SK-N-SH (cell line): ENCODE measurements around the gene AFAP1L1. TPM values are rescaled to one million over a fixed set of nuclear protein-coding genes. Genes with fewer than 3 reads are reported as not detected.

ENCODE experiments used
- CTCF ChIA-PET: fragments of 300-600, 350-600 bp; formaldehyde crosslinking; extraction: SDS; loops from one replicate; lab custom pipeline; 2021; lab: Yijun Ruan, JAX
- POLR2A ChIA-PET: fragments of 350-600 bp; sonication (Branson Sonifier 250); formaldehyde crosslinking; extraction: SDS; loops from one replicate; lab custom pipeline; 2020; ENCODE audit warnings: antibody characterized with exemption, inconsistent platforms; lab: Yijun Ruan, JAX
- DNase-seq: peaks from one replicate; pipeline ENCODE4 v3.0.0; 2012
- H2AFZ ChIP-seq: fragments of 200-600 bp; sonication (generic); 2 replicates; pipeline ENCODE4 v1.8.1; 2016; ENCODE audit warnings: antibody characterized with exemption, mild to moderate bottlenecking, low read depth
- H3F3A ChIP-seq: fragments of 200-600 bp; sonication (generic); replicated peaks from 2 replicates; pipeline ENCODE3; 2016; ENCODE audit warnings: antibody characterized with exemption, mild to moderate bottlenecking; ENCODE audit not compliant: insufficient read depth
- H3K27ac ChIP-seq, 2 experiments: fragments of 200-500 bp in 1 of 2; fragments of 200-600 bp in 1 of 2; sonication (Bioruptor generic) in 1 of 2; sonication (generic), shearing (Covaris generic) in 1 of 2; 2 replicates each; pipeline versions ENCODE4 v1.5.1 to v1.6.1; 2014 to 2016; ENCODE audit warnings: low read depth in 2 of 2, inconsistent platforms in 1 of 2, low read length in 1 of 2, mild to moderate bottlenecking in 1 of 2, mixed read lengths in 1 of 2
- H3K27me3 ChIP-seq: fragments of 200-600 bp; sonication (generic), shearing (Covaris generic); 2 replicates; pipeline ENCODE4 v1.6.1; 2016; ENCODE audit warnings: mixed run types; ENCODE audit not compliant: insufficient read depth
- H3K36me3 ChIP-seq, 2 experiments: fragments of 200-500 bp in 1 of 2; fragments of 200-600 bp in 1 of 2; sonication (Bioruptor generic) in 1 of 2; sonication (generic) in 1 of 2; replicated peaks in 1 of 2; 2 replicates each; pipeline versions ENCODE3 to v1.5.1; 2014 to 2016; ENCODE audit warnings: low read length in 1 of 2, mild to moderate bottlenecking in 1 of 2; ENCODE audit not compliant: insufficient read depth in 2 of 2, control insufficient read depth in 1 of 2
- H3K4me1 ChIP-seq, 2 experiments: fragments of 200-500 bp in 1 of 2; fragments of 200-600 bp in 1 of 2; sonication (Bioruptor generic) in 1 of 2; sonication (generic), shearing (Covaris generic) in 1 of 2; 2 replicates each; pipeline versions ENCODE4 v1.5.1 to v1.6.1; 2014 to 2016; ENCODE audit warnings: low read depth in 1 of 2, low read length in 1 of 2, mixed run types in 1 of 2; ENCODE audit not compliant: insufficient read depth in 2 of 2, control insufficient read depth in 1 of 2
- H3K4me2 ChIP-seq: fragments of 200-600 bp; sonication (generic), shearing (Covaris generic); 2 replicates; pipeline ENCODE4 v1.6.1; 2017; ENCODE audit warnings: mixed run types
- H3K4me3 ChIP-seq, 2 experiments: fragments of 200-500 bp in 1 of 2; fragments of 200-600 bp in 1 of 2; sonication (Bioruptor generic) in 1 of 2; sonication (generic), shearing (Covaris generic) in 1 of 2; 2 replicates each; pipeline versions ENCODE4 v1.5.1 to v1.8.1; 2014 to 2016; ENCODE audit warnings: low read depth in 2 of 2, inconsistent platforms in 1 of 2, low read length in 1 of 2, mild to moderate bottlenecking in 1 of 2, mixed read lengths in 1 of 2, moderate library complexity in 1 of 2
- H3K79me2 ChIP-seq: fragments of 200-600 bp; sonication (generic); 2 replicates; pipeline ENCODE4 v1.8.1; 2017; ENCODE audit warnings: mild to moderate bottlenecking; ENCODE audit not compliant: insufficient read depth
- H3K9ac ChIP-seq: fragments of 200-600 bp; sonication (generic); 2 replicates; pipeline ENCODE4 v1.6.1; 2017; ENCODE audit warnings: mixed run types
- H3K9me2 ChIP-seq: fragments of 200-600 bp; sonication (generic); 2 replicates; pipeline ENCODE4 v1.6.1; 2017; ENCODE audit warnings: mixed run types
- H3K9me3 ChIP-seq: fragments of 200-600 bp; sonication (generic); 2 replicates; pipeline ENCODE4 v1.6.1; 2017; ENCODE audit warnings: mixed run types, mild to moderate bottlenecking, moderate library complexity
- H4K20me1 ChIP-seq: fragments of 200-600 bp; sonication (generic); 2 replicates; pipeline ENCODE4 v1.6.1; 2017; ENCODE audit warnings: mild to moderate bottlenecking, mixed run types; ENCODE audit not compliant: insufficient read depth
- ELF1 ChIP-seq: IDR thresholded peaks from 2 replicates; pipeline ENCODE4 v1.4.0; 2012
- EP300 ChIP-seq, 2 experiments: IDR thresholded peaks; 2 replicates each; pipeline versions ENCODE4 v1.4.0 to v1.6.1; 2012; ENCODE audit warnings: borderline replicate concordance in 1 of 2, low read depth in 1 of 2, low read length in 1 of 2
- GABPA ChIP-seq: IDR thresholded peaks from 2 replicates; pipeline ENCODE4 v1.4.0; 2012; ENCODE audit warnings: low read depth, mild to moderate bottlenecking
- MXI1 ChIP-seq: IDR thresholded peaks from 2 replicates; pipeline ENCODE4 v1.6.1; 2012; ENCODE audit warnings: mild to moderate bottlenecking, low read depth, low read length, improper control_type of control experiment
- NRF1 ChIP-seq: IDR thresholded peaks from 2 replicates; pipeline ENCODE4 v1.6.1; 2012; ENCODE audit warnings: low read depth, mild to moderate bottlenecking, low read length
- POLR2AphosphoS5 ChIP-seq: IDR thresholded peaks from 2 replicates; pipeline ENCODE4 v1.6.1; 2012; ENCODE audit warnings: low read depth, low read length
- USF1 ChIP-seq: IDR thresholded peaks from 2 replicates; pipeline ENCODE4 v1.4.0; 2012; ENCODE audit warnings: low read depth, borderline replicate concordance
- YY1 ChIP-seq: IDR thresholded peaks from 2 replicates; pipeline ENCODE4 v1.4.0; 2012; ENCODE audit warnings: low read depth, mild to moderate bottlenecking
- WGBS: methylation state at CpG from one replicate; pipeline ENCODE4 v1.1.6; 2017; ENCODE audit warnings: low lambda C conversion rate; 5-methylcytosine and 5-hydroxymethylcytosine counted together
- polyA plus RNA-seq, 3 experiments: library from polyadenylated mRNA; depleted of rRNA; stranded (reverse); fragments of >200 nt; gene quantifications; 2 replicates each; pipeline ENCODE4 v1.2.3, GENCODE V29; 2012
- TF ChIP-seq, protein P1 (sequence below): IDR thresholded peaks from 2 replicates; pipeline ENCODE4 v1.4.0; 2012; ENCODE audit warnings: low read depth

Gene AFAP1L1
- 0.82 and 0.89 TPM in 2 replicates for polyA plus RNA-seq (2012; rRNA removed)
- 1.0 TPM in 2 replicates for polyA plus RNA-seq (2012; cell fraction: cytosol; rRNA removed)
- 1.1 and 1.4 TPM in 2 replicates for polyA plus RNA-seq (2012; cell fraction: nucleus; rRNA removed)

DNA sequence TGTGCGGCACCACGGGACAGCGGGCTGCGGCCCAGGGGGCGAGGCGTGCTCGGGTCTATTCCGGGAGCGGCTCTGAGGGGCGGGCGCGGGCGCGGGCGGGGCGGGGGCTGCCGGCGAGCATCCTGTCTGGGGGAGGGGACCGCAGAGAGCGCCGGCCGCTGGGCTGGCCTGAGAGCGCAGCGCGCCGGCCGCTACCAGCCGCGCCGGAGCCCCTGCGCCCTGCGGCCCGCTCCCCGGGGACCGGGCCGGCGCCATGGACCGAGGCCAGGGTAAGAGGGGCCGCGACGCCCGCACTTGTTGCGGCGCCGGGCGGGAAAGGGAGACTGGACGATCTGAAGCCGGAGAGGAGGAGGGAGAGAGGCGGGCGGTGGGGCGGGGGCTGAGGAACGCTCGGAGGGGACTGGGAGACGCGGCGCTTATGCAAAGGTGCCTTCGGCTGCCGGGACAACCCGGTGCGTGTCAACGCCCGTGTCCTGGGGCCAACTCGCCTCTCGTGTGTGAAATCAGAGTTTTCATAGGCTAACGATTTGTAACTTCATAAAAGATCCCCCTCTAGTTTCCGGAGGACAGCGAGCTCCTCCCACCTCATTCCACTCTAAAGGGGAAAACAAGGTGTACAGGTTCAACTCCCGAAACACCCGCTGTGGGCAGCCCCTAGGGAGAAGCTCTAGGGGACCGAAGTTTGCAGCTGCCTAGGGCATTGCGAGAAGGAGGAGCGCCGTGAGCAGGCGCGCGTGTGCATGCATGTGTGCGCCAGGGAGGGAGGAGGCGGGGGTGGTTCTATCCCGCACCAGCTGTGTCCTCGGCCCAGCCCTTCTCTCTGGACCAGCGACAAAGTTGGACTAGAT lies at the start of gene AFAP1L1:
Gene AFAP1L1, plus strand, starts transcription at position 144 of the 848 bp plus-strand sequence. Its CDS starts 110 bp downstream, at position 254.
- no peak within 1 kb of the TSS; a peak in 1 of 4 replicates for H3K27ac ChIP-seq
- no peaks in the 10 kb centered on the region for H3F3A ChIP-seq
- DNase-seq: peak; percentile 89
- H3K79me2 ChIP-seq: no peaks in the 10 kb centered on the region
- no peaks in the 10 kb centered on the region for H4K20me1 ChIP-seq
- TF ChIP-seq GABPA (no peak), NRF1 (peak; percentile 34), EP300 (IDR thresholded peaks at IDR 0.05; ENCODE audit: borderline replicate concordance in 1 of 2, low read depth in 1 of 2, low read length in 1 of 2) (no peak), MXI1 (peak; percentile 58; the same call in 1 of the 2 replicates)
- TF ChIP-seq, protein P1, sequence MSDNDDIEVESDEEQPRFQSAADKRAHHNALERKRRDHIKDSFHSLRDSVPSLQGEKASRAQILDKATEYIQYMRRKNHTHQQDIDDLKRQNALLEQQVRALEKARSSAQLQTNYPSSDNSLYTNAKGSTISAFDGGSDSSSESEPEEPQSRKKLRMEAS: peak; percentile 71; the same call in 1 of the 2 replicates
- H3K9me3 ChIP-seq: no peaks in the 10 kb centered on the region
- ChIA-PET CTCF (interaction anchor here (0.6 to 1.0 kb wide), 5 partner anchors 11 to 162 kb away, joined by 3 to 5 read pairs (median 3); no protein-coding TSS in a partner anchor), POLR2A (no interaction called here)
- H3K4me3 ChIP-seq: peak within 1 kb of the TSS; percentile 66 to 72
- H3K4me1 ChIP-seq: peaks cover 0 to 4% of the 10 kb centered on the region in 2 experiments; a peak in 1 of 4 replicates
- H2AFZ ChIP-seq: peak within 1 kb of the TSS; percentile 94
- 4% methylated on average over 41 of the region's 81 CpGs for WGBS
- H3K36me3 ChIP-seq: no peaks in the 10 kb centered on the region
- H3K27me3 ChIP-seq: no peaks in the 10 kb centered on the region
- peak within 1 kb of the TSS; percentile 70; the same call in 1 of the 2 replicates for H3K9ac ChIP-seq
- peak within 1 kb of the TSS; percentile 86 for H3K4me2 ChIP-seq
- H3K9me2 ChIP-seq: no peaks in the 10 kb centered on the region

DNA sequence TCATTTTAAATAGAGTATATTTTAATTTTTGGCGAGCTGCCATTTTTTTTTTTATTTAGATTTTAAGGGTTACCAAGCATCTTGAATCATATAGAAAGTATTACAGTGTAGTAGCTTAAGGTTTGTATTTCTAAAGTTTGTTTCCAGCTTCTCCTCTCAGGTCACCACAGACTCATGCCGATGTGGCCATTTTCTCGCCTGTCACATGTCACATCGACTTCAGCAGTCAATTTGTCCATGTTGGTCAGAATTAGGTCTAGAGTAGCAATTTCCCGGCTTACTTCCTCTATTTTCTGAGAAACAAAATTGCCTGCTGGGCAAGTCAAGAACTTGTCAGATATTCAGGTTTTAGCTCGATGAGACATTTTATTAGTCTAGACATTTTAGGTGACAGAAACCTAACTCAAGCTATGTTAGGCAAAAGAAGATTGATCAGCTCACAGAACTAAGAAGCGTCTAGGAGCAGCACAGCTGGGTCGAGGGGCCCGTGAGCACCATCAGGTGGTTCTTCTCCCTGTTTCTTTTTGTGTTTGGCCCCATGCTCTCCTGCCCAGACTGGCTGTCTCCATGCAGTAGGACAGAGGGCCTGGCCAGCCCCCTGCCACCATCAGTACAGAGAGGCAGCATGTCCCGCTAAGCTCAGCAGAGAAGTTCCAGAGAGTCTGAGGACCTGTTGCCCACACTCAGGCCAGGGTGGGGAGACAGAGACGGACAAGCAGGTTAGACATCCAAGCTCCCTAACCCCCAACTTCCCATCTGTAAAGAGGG lies 48.4 kb upstream of the AFAP1L1 start:
- 82% methylated on average over 10 of the region's 11 CpGs for WGBS
- Histone ChIP-seq H3K9me3 (no peaks in the 10 kb centered on the region), H3F3A (peaks cover 16% of the 10 kb centered on the region), H3K4me3 (no peak overlapping the region), H3K9me2 (no peaks in the 10 kb centered on the region), H2AFZ (no peak overlapping the region), H3K27me3 (no peaks in the 10 kb centered on the region), H3K36me3 (no peaks in the 10 kb centered on the region), H3K4me1 (peaks cover 0 to 8% of the 10 kb centered on the region in 2 experiments; a peak in 1 of 4 replicates), H3K4me2 (no peak overlapping the region), H3K9ac (no peak overlapping the region), H4K20me1 (no peaks in the 10 kb centered on the region), H3K27ac (no peak overlapping the region), H3K79me2 (no peaks in the 10 kb centered on the region)
- no peak for DNase-seq
- POLR2A ChIA-PET: no interaction called here
- TF ChIP-seq ELF1: no peak
- no peak for TF ChIP-seq YY1
- TF ChIP-seq USF1: no peak
- no peak for TF ChIP-seq POLR2AphosphoS5
- CTCF ChIA-PET: interaction anchor here (0.7 to 3.0 kb wide), 6 partner anchors 32 to 1039 kb away, joined by 3 to 14 read pairs (median 3); partner anchors contain the start of gene ABLIM3
